RPMI7951 (cell line): ENCODE results near the gene UPF2. TPM values are rescaled to one million over a fixed set of nuclear protein-coding genes. Genes with fewer than 3 reads are reported as not detected.

Experiments
- total RNA-seq: library from RNA; depleted of rRNA; stranded (reverse); fragments of >200 nt; shearing (Covaris generic); gene quantifications from 2 replicates; pipeline ENCODE4 v1.2.3, GENCODE V29; 2014; rRNA removed

Gene UPF2
- total RNA-seq, 1 experiment from 2014 or later, result 14.4 TPM

Other genes with a start within 250 kb of the UPF2 start
- gene PROSER2, start 219.5 kb downstream of the UPF2 start, total RNA-seq, result 0.84 and 1.6 TPM in 2 replicates
- gene DHTKD1, start 26.1 kb upstream of the UPF2 start, total RNA-seq, result 25.1 and 40.3 TPM in 2 replicates
- gene SEC61A2, start 86.9 kb upstream of the UPF2 start, total RNA-seq, result 11.4 and 13.0 TPM in 2 replicates
- gene NUDT5, start 153.1 kb upstream of the UPF2 start, total RNA-seq, result 176 and 209 TPM in 2 replicates
- gene CDC123, start 153.4 kb upstream of the UPF2 start, total RNA-seq, result 217 and 219 TPM in 2 replicates